Measurements from ENCODE around the gene KAT6B. TPM values are rescaled to one million over a fixed set of nuclear protein-coding genes. Genes with fewer than 3 reads are reported as not detected.

Gene KAT6B
- total and polyA plus RNA-seq, 2 donors (not counting 1 experiment from before 2014, with no cell fraction given): 8.6 to 111 TPM

DNA sequence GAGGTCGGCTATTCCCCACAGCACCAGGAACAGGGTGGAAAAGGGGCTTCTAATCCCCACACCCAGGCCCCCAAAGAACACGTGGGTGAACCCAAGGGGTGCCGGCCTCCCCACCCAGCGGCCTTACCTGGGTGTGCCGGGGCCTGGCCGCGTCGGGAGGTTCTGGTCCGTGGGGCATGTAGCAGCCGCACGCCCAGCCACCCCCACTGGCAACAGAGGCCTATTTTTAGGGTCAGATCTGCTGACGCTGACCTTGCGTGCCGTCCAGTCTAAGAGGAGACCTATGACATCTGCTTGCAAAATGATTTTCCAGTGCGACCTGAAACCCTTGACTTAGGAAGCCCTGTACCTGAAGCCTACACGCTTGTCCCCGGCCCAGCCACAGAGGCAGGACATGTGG is 247.0 kb downstream of the KAT6B start:
- Mint-ChIP-seq H3K4me1 (no peaks in the 10 kb centered on the region), H3K27ac (no peak overlapping the region), H3K9me3 (ENCODE audit: insufficient read depth) (no peaks in the 10 kb centered on the region), H3K4me3 (no peak overlapping the region), H3K27me3 (no peaks in the 10 kb centered on the region)
- Histone ChIP-seq H3K27me3 (replicated peaks in 1 of 4; ENCODE audit: control extremely low read depth in 1 of 4, control insufficient read depth in 3 of 4, insufficient read depth in 4 of 4, low read length in 3 of 4) (no peaks in the 10 kb centered on the region), H3K36me3 (replicated peaks in 1 of 2; ENCODE audit: control extremely low read depth in 1 of 2, control insufficient read depth in 1 of 2, extremely low read depth in 1 of 2, insufficient read depth in 2 of 2, low read length in 1 of 2) (no peaks in the 10 kb centered on the region), H3K79me2 (ENCODE audit: control insufficient read depth, insufficient read depth, low read length) (no peaks in the 10 kb centered on the region), H3K27ac (ENCODE audit: low read length in 2 of 2) (no peak overlapping the region), H3K9me3 (ENCODE audit: control extremely low read depth in 1 of 3, control insufficient read depth in 2 of 3, insufficient read depth in 1 of 3, low read length in 2 of 3) (no peaks in the 10 kb centered on the region), H3K4me2 (replicated peaks; ENCODE audit: low read depth, low read length, poor library complexity, severe bottlenecking) (no peak overlapping the region), H3K4me3 (ENCODE audit: control extremely low read depth in 1 of 5, extremely low read depth in 1 of 5, insufficient read depth in 1 of 5, low read depth in 2 of 5, low read length in 4 of 5) (no peak overlapping the region), H4K20me1 (ENCODE audit: control insufficient read depth, insufficient read depth, low read length, poor library complexity, severe bottlenecking) (no peaks in the 10 kb centered on the region), H3K9ac (ENCODE audit: low read length) (no peak overlapping the region), H2AFZ (ENCODE audit: insufficient read depth, low read depth, low read length, poor library complexity, severe bottlenecking) (no peak overlapping the region), H3K4me1 (ENCODE audit: control insufficient read depth in 2 of 2, insufficient read depth in 2 of 2, low read length in 2 of 2) (no peaks in the 10 kb centered on the region)
- intact Hi-C loops (cut with micrococcal nuclease): no loop called here
- 96% methylated on average over 17 of the region's 17 CpGs for WGBS (ENCODE audit: insufficient coverage)
- POLR2A ChIA-PET: interaction anchor here (0.7 kb wide), 1 partner anchor 53 kb away, joined by 3 read pairs; no protein-coding TSS in a partner anchor
- CTCF ChIA-PET: interaction anchor here (1.0 kb wide), 1 partner anchor 25 kb away, joined by 3 read pairs; no protein-coding TSS in a partner anchor
- no peak for DNase-seq
- ATAC-seq (ENCODE audit: low read depth): no peak
- TF ChIP-seq, protein P1, sequence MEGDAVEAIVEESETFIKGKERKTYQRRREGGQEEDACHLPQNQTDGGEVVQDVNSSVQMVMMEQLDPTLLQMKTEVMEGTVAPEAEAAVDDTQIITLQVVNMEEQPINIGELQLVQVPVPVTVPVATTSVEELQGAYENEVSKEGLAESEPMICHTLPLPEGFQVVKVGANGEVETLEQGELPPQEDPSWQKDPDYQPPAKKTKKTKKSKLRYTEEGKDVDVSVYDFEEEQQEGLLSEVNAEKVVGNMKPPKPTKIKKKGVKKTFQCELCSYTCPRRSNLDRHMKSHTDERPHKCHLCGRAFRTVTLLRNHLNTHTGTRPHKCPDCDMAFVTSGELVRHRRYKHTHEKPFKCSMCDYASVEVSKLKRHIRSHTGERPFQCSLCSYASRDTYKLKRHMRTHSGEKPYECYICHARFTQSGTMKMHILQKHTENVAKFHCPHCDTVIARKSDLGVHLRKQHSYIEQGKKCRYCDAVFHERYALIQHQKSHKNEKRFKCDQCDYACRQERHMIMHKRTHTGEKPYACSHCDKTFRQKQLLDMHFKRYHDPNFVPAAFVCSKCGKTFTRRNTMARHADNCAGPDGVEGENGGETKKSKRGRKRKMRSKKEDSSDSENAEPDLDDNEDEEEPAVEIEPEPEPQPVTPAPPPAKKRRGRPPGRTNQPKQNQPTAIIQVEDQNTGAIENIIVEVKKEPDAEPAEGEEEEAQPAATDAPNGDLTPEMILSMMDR (IDR thresholded peaks at IDR 0.05): no peak
- TF ChIP-seq EZH2 (IDR thresholded peaks at IDR 0.05; ENCODE audit: borderline replicate concordance, insufficient read depth, low read depth, low read length, poor library complexity, severe bottlenecking): no peak

- ChIA-PET POLR2A (no interaction called here), CTCF (no interaction called here)
- no peak overlapping the region for H3K4me2 ChIP-seq (replicated peaks; ENCODE audit: low read depth, low read length, poor library complexity, severe bottlenecking)
- no peaks in the 10 kb centered on the region for H3K9me3 Mint-ChIP-seq (ENCODE audit: insufficient read depth)
- intact Hi-C loops (cut with micrococcal nuclease): no loop called here
- H3K79me2 ChIP-seq (ENCODE audit: control insufficient read depth, insufficient read depth, low read length): no peaks in the 10 kb centered on the region
- H3K4me1 Mint-ChIP-seq: no peaks in the 10 kb centered on the region
- no peak for DNase-seq
- H2AFZ ChIP-seq (ENCODE audit: insufficient read depth, low read depth, low read length, poor library complexity, severe bottlenecking): no peak overlapping the region
- no peak overlapping the region for H3K4me3 ChIP-seq (ENCODE audit: control extremely low read depth in 1 of 5, extremely low read depth in 1 of 5, insufficient read depth in 1 of 5, low read depth in 2 of 5, low read length in 4 of 5)
- H3K27ac ChIP-seq (ENCODE audit: low read length in 2 of 2): no peak overlapping the region
- no peaks in the 10 kb centered on the region for H3K4me1 ChIP-seq (ENCODE audit: control insufficient read depth in 2 of 2, insufficient read depth in 2 of 2, low read length in 2 of 2)
- no peaks in the 10 kb centered on the region for H3K36me3 ChIP-seq (replicated peaks in 1 of 2; ENCODE audit: control extremely low read depth in 1 of 2, control insufficient read depth in 1 of 2, extremely low read depth in 1 of 2, insufficient read depth in 2 of 2, low read length in 1 of 2)
- H3K9me3 ChIP-seq (ENCODE audit: control extremely low read depth in 1 of 3, control insufficient read depth in 2 of 3, insufficient read depth in 1 of 3, low read length in 2 of 3): no peaks in the 10 kb centered on the region
- WGBS (ENCODE audit: insufficient coverage): no CpG with 5 or more reads among the region's 2 CpGs
- H4K20me1 ChIP-seq (ENCODE audit: control insufficient read depth, insufficient read depth, low read length, poor library complexity, severe bottlenecking): no peaks in the 10 kb centered on the region
- no peak overlapping the region for H3K4me3 Mint-ChIP-seq
- H3K9ac ChIP-seq (ENCODE audit: low read length): no peak overlapping the region
- H3K27me3 Mint-ChIP-seq: no peaks in the 10 kb centered on the region
- H3K27ac Mint-ChIP-seq: no peak overlapping the region
- no peak for ATAC-seq (ENCODE audit: low read depth)
- TF ChIP-seq EZH2 (IDR thresholded peaks at IDR 0.05; ENCODE audit: borderline replicate concordance, insufficient read depth, low read depth, low read length, poor library complexity, severe bottlenecking): no peak
- TF ChIP-seq, protein P1 (IDR thresholded peaks at IDR 0.05): no peak
- no peaks in the 10 kb centered on the region for H3K27me3 ChIP-seq (replicated peaks in 1 of 4; ENCODE audit: control extremely low read depth in 1 of 4, control insufficient read depth in 3 of 4, insufficient read depth in 4 of 4, low read length in 3 of 4)
Observed at GRCh38 chr10:75074711-75075445, 248.5 kb downstream of the KAT6B start.
